ENCODE measurements around the gene CACNB2.

CACNB2 gene

GRCh38 chr10:18449611-18450026 is 309.4 kb downstream of the CACNB2 start:
- no peak for TF ChIP-seq CTCF (IDR thresholded peaks at IDR 0.05; ENCODE audit: borderline replicate concordance, insufficient read depth, low read depth, low read length)

GRCh38 chr10:18450298-18450697 is 310.1 kb downstream of the CACNB2 start:
- no peak overlapping the region for H3K4me3 ChIP-seq (ENCODE audit: low read depth, low read length)
- TF ChIP-seq CTCF (IDR thresholded peaks at IDR 0.05; ENCODE audit: borderline replicate concordance, insufficient read depth, low read depth, low read length), result no peak

More at GRCh38 chr10:18449611-18450026, 309.4 kb downstream of the CACNB2 start:
- H3K4me3 ChIP-seq (ENCODE audit: low read depth, low read length), result no peak overlapping the region

GRCh38 chr10:18455086-18455884 is 315.1 kb downstream of the CACNB2 start:
- TF ChIP-seq CTCF (IDR thresholded peaks at IDR 0.05; ENCODE audit: borderline replicate concordance, insufficient read depth, low read depth, low read length), result no peak

GRCh38 chr10:18456984-18457383 is 316.8 kb downstream of the CACNB2 start:
- H3K4me3 ChIP-seq (ENCODE audit: low read depth, low read length), result no peak overlapping the region
- TF ChIP-seq CTCF (IDR thresholded peaks at IDR 0.05; ENCODE audit: borderline replicate concordance, insufficient read depth, low read depth, low read length), result no peak

More at GRCh38 chr10:18455086-18455884, 315.1 kb downstream of the CACNB2 start:
- no peak overlapping the region for H3K4me3 ChIP-seq (ENCODE audit: low read depth, low read length)

GRCh38 chr10:18460032-18460431 is 319.8 kb downstream of the CACNB2 start:
- H3K4me3 ChIP-seq (ENCODE audit: low read depth, low read length), result no peak overlapping the region
- no peak for TF ChIP-seq CTCF (IDR thresholded peaks at IDR 0.05; ENCODE audit: borderline replicate concordance, insufficient read depth, low read depth, low read length)

- no peak for TF ChIP-seq CTCF (IDR thresholded peaks at IDR 0.05; ENCODE audit: borderline replicate concordance, insufficient read depth, low read depth, low read length)
- no peak overlapping the region for H3K4me3 ChIP-seq (ENCODE audit: low read depth, low read length)
Measured at GRCh38 chr10:18463673-18464211, 323.5 kb downstream of the CACNB2 start.

- no peak overlapping the region for H3K4me3 ChIP-seq (ENCODE audit: low read depth, low read length)
- TF ChIP-seq CTCF (IDR thresholded peaks at IDR 0.05; ENCODE audit: borderline replicate concordance, insufficient read depth, low read depth, low read length), result no peak
Measured at GRCh38 chr10:18469125-18469524, 328.9 kb downstream of the CACNB2 start.
